Activated CD4-positive, alpha-beta T cell treated with anti-CD3 and anti-CD28 coated beads for 36 hours (primary cell): Measurements from ENCODE around the gene IFI27L2. TPM values are rescaled to one million over a fixed set of nuclear protein-coding genes. Genes with fewer than 3 reads are reported as not detected.

Source experiments
- ATAC-seq: fragments of 200-7000 bp; cut with Tn5 transposase; one replicate; pipeline ENCODE4 v1.10.0; 2021; ENCODE audit warnings: mild to moderate bottlenecking, moderate library complexity
- CTCF ChIA-PET: fragments of 350-600 bp; sonication (Branson Sonifier 250); formaldehyde crosslinking; loops from one replicate; lab custom pipeline; 2021; ENCODE audit warnings: antibody characterized with exemption; lab: Charles Lee
- POLR2A ChIA-PET: fragments of 350-600 bp; sonication (Branson Sonifier 250); formaldehyde crosslinking; loops from one replicate; lab custom pipeline; 2021; ENCODE audit warnings: antibody characterized with exemption, inconsistent platforms; lab: Charles Lee
- DNase-seq: peaks from one replicate; pipeline ENCODE4 v3.0.0-alpha.2; 2020
- H3K27ac Mint-ChIP-seq: one replicate; pipeline ENCODE4 v1.8.0; 2021; ENCODE audit warnings: mixed read lengths
- H3K27me3 Mint-ChIP-seq: one replicate; pipeline ENCODE4 v1.8.0; 2021; ENCODE audit warnings: mixed read lengths
- H3K36me3 Mint-ChIP-seq: one replicate; pipeline ENCODE4 v1.8.0; 2021; ENCODE audit warnings: low read depth, mixed read lengths
- H3K4me1 Mint-ChIP-seq: one replicate; pipeline ENCODE4 v1.8.0; 2021; ENCODE audit warnings: mixed read lengths
- H3K4me3 Mint-ChIP-seq: one replicate; pipeline ENCODE4 v1.8.0; 2021; ENCODE audit warnings: mild to moderate bottlenecking, moderate library complexity, mixed read lengths
- H3K9me3 Mint-ChIP-seq: one replicate; pipeline ENCODE4 v1.8.0; 2021; ENCODE audit warnings: low read depth, mixed read lengths
- intact Hi-C, 2 experiments: fragments of 100-400 bp; cut with DNase I in 1 of 2; cut with micrococcal nuclease in 1 of 2; formaldehyde crosslinking; loops; one replicate each; pipeline versions ENCODE4 v1.14.2 to v1.15.1; 2022 to 2024; cut with DNase I, micrococcal nuclease
- total RNA-seq, 2 experiments: library from RNA; stranded (reverse); gene quantifications; one replicate each; pipeline ENCODE4 v1.2.3, GENCODE V29; 2021

IFI27L2 gene
- total RNA-seq, 2 experiments from 2014 or later = 57.3 to 66.9 TPM

DNA sequence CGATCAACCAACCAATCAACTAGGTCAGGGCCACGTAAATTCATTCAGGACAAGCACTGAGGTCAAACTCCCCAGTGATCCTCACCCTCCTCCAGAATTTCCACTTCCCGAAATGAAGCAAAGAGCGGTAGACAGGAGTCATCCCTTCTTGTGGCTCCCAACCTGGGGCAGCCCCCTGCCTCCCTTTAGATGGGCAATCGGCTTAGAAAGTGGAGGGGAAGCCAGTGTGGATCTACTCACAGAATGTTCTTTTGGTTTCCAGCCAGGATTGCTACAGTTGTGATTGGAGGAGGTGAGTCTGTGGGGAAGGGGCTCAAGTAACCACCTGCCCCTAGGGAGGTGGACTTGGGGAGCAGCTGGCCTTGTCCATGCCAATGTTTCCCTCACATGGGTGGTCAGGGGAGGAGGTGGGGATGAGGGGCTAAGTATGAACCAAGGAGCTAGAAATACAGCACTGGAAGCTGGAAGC is 14.8 kb downstream of the IFI27L2 start:
- POLR2A ChIA-PET = no interaction called here
- DNase-seq (no peak), ATAC-seq (no peak)
- Mint-ChIP-seq H3K4me1 (no peaks in the 10 kb centered on the region), H3K27ac (no peak overlapping the region), H3K36me3 (no peaks in the 10 kb centered on the region), H3K4me3 (no peak overlapping the region), H3K9me3 (no peaks in the 10 kb centered on the region), H3K27me3 (peaks cover 8% of the 10 kb centered on the region)
- CTCF ChIA-PET = interaction anchor here (1.1 to 1.6 kb wide), 2 partner anchors 14 to 22 kb away, joined by 4 to 5 read pairs; no protein-coding TSS in a partner anchor
- intact Hi-C loops = no loop called here

DNA sequence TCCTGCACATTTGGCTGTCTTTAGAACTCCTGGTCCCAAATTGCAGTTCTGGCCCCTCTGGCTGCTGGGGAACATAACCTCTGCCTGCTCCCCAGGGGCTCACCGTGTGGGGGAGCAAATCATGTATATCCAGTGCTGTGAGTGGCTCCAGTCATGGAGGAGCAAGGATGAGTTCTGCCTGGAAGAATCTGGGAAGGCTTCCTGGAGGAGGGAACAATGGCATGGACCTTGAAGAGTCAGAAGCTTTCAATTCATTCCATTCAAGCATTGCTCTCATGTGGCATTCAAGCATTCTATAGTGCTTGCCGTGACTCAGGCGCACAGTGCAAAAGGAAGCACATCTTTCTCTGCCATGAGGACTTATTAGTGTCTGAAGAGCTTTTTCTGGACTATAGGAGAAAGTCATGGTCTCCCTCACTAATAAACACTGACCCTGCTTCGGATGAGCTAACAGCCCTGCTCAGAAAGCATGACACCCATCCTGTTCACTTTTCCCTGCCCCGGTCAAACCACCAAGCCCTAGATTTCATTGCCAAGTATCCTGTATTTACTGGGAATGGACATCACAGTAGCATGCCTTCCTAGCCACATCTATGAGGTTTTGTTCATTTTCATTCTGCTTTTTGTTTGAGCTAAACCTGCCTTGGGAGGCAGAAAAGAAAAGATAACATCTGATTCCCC is 15.4 kb downstream of the IFI27L2 start:
- DNase-seq (no peak), ATAC-seq (no peak)
- Mint-ChIP-seq H3K36me3 (no peaks in the 10 kb centered on the region), H3K9me3 (no peaks in the 10 kb centered on the region), H3K27ac (no peak overlapping the region), H3K4me3 (no peak overlapping the region), H3K4me1 (no peaks in the 10 kb centered on the region), H3K27me3 (peaks cover 8% of the 10 kb centered on the region)
- POLR2A ChIA-PET = no interaction called here
- CTCF ChIA-PET = no interaction called here
- intact Hi-C loops = no loop called here

DNA sequence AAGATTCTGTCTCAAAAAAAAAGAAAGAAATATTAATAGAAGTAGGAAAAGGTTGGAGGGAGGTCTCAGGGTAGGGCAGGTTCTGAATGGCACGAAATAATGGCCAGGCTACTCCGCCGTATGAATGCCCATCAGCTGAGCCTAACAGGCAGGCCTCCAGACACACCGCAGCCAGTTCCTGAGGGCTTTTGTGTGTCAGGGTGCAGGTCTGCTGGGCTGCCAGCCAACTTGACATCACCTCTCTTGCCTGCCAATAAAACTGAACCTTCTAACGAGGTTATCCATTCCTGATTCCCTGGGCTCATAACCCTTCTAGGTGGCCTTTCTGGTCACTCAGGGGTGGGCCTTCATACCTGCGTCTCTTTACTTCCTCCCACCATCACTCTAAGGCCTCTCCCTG is 15.9 kb downstream of the IFI27L2 start:
- CTCF ChIA-PET = interaction anchor here (0.6 to 0.7 kb wide), 2 partner anchors 40 to 108 kb away, joined by 3 read pairs; no protein-coding TSS in a partner anchor
- Mint-ChIP-seq H3K27me3 (peaks cover 8% of the 10 kb centered on the region), H3K27ac (no peak overlapping the region), H3K9me3 (no peaks in the 10 kb centered on the region), H3K4me3 (no peak overlapping the region), H3K36me3 (no peaks in the 10 kb centered on the region), H3K4me1 (no peaks in the 10 kb centered on the region)
- DNase-seq (no peak), ATAC-seq (no peak)
- POLR2A ChIA-PET = no interaction called here
- intact Hi-C loops = no loop called here

DNA sequence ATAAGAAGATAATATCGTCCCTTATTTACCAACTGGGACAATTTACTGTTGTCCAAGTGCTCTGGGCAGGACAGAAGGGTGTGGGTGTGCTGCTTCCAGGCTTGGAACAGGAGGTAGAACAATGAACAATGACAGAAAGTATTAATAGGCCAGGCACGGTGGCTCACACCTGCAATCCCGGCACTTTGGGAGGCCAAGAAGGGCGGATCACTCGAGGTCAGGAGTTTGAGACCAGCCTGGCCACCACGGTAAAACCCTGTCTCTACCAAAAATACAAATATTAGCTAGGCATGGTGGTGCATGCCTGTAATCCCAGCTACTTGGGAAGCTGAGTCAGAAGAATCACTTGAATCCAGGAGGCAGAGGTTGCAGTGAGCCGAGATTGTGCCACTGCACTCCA is 16.3 kb downstream of the IFI27L2 start:
- ChIA-PET POLR2A (no interaction called here), CTCF (interaction anchor here (0.6 to 1.0 kb wide), 3 partner anchors 39 to 108 kb away, joined by 3 read pairs; no protein-coding TSS in a partner anchor)
- Mint-ChIP-seq H3K4me1 (no peaks in the 10 kb centered on the region), H3K9me3 (no peaks in the 10 kb centered on the region), H3K36me3 (no peaks in the 10 kb centered on the region), H3K27me3 (peaks cover 8% of the 10 kb centered on the region), H3K4me3 (no peak overlapping the region), H3K27ac (no peak overlapping the region)
- intact Hi-C loops = no loop called here
- DNase-seq (no peak), ATAC-seq (no peak)

DNA sequence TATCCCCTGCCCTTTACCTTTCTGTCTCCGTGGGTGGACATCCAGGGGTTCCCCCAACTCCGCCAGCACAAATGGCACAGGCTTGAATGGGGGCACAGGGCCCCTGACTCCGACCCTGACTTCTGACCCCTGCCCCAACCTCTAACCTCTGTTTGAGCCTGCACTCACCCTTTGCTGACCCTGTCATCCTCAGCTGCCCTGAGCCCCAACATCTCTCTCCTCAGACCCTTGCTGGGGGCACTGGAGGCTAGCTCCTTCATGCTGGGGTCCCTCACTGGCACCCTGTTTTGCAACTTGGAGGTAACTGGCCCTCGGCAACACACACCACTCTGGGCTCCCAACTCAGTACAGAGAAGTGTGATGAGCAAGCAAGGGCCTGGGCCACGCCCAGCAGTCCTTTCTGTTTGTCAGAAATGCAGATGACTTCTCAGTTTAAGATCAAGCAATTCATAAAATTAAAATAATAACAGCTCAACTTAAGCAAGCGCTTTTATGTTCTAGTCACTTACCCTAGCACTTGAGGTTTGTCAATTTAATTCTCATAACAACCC is 16.8 kb downstream of the IFI27L2 start:
- POLR2A ChIA-PET = no interaction called here
- ATAC-seq (no peak), DNase-seq (no peak)
- Mint-ChIP-seq H3K27me3 (peaks cover 6% of the 10 kb centered on the region), H3K4me3 (no peak overlapping the region), H3K9me3 (no peaks in the 10 kb centered on the region), H3K27ac (no peak overlapping the region), H3K36me3 (no peaks in the 10 kb centered on the region), H3K4me1 (no peaks in the 10 kb centered on the region)
- intact Hi-C loops = no loop called here
- CTCF ChIA-PET = interaction anchor here (1.0 to 1.3 kb wide), 2 partner anchors 19 to 68 kb away, joined by 3 read pairs; no protein-coding TSS in a partner anchor

DNA sequence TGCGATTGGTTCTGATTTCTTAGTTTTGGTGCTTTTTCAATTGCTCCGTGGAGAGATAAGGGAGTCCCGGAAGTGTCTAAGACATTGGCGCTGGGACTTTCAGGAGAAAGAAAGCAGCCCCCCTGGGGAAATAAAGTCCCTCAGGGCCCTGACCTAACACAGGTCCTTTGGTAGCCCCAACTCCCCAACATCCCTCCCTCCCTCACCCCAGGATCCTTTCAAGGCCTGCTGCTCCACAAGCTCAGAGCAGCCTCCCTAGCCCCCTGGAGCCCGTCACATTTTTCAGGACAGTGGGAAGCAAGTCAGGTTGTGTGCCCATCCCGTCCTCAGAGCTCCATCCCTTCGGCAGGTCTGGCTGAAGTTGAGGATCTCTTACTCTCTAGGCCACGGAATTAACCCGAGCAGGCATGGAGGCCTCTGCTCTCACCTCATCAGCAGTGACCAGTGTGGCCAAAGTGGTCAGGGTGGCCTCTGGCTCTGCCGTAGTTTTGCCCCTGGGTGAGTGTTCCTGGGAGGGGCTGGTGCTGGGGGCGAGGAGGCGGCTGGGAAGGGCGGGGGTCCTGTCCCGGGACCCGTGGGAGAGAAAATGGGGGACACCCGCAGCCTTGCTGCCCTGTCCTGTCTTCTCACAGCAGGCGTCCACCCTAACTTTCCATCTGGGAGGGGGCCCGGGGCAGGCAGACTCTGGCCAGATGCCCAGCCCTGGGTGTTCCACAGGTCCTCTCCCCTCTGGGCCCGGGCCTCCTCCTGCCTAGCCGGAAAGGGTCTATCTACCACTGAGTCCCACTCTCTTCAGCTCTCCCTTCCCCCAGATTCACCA is 17.9 kb downstream of the IFI27L2 start:
- no peak for ATAC-seq
- H3K27ac Mint-ChIP-seq = no peak overlapping the region
- no peaks in the 10 kb centered on the region for H3K36me3 Mint-ChIP-seq
- no peak overlapping the region for H3K4me3 Mint-ChIP-seq
- H3K27me3 Mint-ChIP-seq = peaks cover 3% of the 10 kb centered on the region
- no peaks in the 10 kb centered on the region for H3K9me3 Mint-ChIP-seq
- no peaks in the 10 kb centered on the region for H3K4me1 Mint-ChIP-seq
- ChIA-PET POLR2A (no interaction called here), CTCF (interaction anchor here (1.1 to 1.3 kb wide), 2 partner anchors 20 to 25 kb away, joined by 3 read pairs; no protein-coding TSS in a partner anchor)
- intact Hi-C loops = no loop called here
- no peak for DNase-seq

DNA sequence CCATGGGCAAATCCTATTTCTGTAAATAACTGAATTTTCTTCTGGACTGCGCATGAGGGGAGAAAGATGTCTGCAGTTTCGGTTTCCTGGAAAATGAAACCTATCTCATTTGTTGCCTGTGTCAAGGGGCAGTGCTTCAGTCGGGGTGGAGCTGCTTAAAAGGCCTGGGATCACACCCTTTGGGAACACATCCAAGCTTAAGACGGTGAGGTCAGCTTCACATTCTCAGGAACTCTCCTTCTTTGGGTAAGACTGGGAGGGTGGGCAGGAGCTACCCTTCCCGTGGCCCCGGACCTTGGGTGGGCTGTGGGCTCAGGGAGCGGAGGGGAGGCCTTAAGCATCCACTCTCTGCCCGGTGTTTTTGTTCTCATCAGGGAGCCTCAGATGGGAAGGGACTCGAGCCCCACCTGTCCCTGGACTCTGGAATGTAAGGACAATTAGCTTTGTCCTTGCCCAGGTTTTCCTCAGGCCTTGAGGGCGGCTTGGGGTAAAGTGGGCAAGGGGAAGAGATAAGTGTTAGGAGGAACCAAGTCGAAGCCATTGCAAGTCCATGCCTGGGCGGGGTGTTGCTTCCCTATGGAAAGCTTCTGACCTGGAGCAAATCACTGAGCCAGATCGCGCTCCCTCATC is 18.7 kb downstream of the IFI27L2 start, which contains the start of gene IFI27:
Gene IFI27, plus strand, starts transcription at position 185 of the 630 bp plus-strand sequence.
- peaks cover 3% of the 10 kb centered on the region for H3K27me3 Mint-ChIP-seq
- DNase-seq = no peak
- no peak within 1 kb of the TSS for H3K4me3 Mint-ChIP-seq
- no peak for ATAC-seq
- H3K9me3 Mint-ChIP-seq = no peaks in the 10 kb centered on the region
- intact Hi-C loops = no loop called here
- ChIA-PET CTCF (interaction anchor here (1.1 kb wide), 1 partner anchor 26 kb away, joined by 3 read pairs; no protein-coding TSS in a partner anchor), POLR2A (interaction anchor here (0.6 kb wide), 1 partner anchor 915 kb away, joined by 6 read pairs; no protein-coding TSS in a partner anchor)
- H3K4me1 Mint-ChIP-seq = no peaks in the 10 kb centered on the region
- H3K27ac Mint-ChIP-seq = no peak within 1 kb of the TSS
- H3K36me3 Mint-ChIP-seq = no peaks in the 10 kb centered on the region

DNA sequence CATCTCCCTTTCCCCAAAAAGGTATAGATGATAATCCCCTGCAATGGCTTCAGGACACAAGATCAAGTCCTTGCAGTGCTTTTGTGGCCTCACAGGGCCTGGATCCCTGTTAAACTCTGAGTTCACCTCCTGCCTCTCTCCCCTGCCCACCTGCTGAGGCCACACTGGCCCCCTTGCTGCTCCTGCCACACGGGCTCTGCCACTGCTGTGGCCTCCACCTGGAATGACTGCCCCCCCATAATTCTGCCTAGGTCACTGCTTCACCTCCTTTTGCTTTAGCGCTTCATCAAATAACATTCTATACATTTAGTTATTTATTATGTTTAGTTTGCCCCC is 19.5 kb downstream of the IFI27L2 start:
- no peak for DNase-seq
- POLR2A ChIA-PET = interaction anchor here (0.7 kb wide), 1 partner anchor 83 kb away, joined by 3 read pairs; no protein-coding TSS in a partner anchor
- intact Hi-C loops = no loop called here
- Mint-ChIP-seq H3K9me3 (no peaks in the 10 kb centered on the region), H3K4me3 (no peak overlapping the region), H3K4me1 (no peaks in the 10 kb centered on the region), H3K36me3 (no peaks in the 10 kb centered on the region), H3K27ac (no peak overlapping the region), H3K27me3 (no peaks in the 10 kb centered on the region)
- CTCF ChIA-PET = no interaction called here
- ATAC-seq = no peak

DNA sequence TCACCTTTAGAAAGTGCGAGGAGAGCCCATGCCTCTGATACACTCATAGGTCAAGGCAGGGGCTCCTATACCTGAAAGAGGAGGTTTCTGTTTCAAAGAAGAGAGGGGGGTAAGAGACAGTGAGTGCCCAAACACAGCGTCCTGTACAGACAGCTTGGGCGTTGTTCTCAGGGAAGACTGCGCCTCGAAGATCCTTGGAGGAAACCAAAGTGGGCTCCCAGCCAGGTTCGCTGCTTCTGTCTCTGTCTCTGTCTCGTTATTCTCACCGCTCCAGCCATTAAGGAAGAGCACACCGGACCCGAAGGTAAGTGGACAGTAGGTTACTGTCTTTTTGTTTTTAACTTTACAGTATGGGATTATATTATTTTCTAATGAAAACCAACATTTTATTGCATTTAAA is 24.7 kb downstream of the IFI27L2 start:
- Mint-ChIP-seq H3K9me3 (no peaks in the 10 kb centered on the region), H3K27ac (no peak overlapping the region), H3K4me1 (no peaks in the 10 kb centered on the region), H3K4me3 (no peak overlapping the region), H3K36me3 (no peaks in the 10 kb centered on the region), H3K27me3 (no peaks in the 10 kb centered on the region)
- no peak for ATAC-seq
- intact Hi-C loops = no loop called here
- ChIA-PET POLR2A (no interaction called here), CTCF (interaction anchor here (0.8 kb wide), 1 partner anchor 69 kb away, joined by 6 read pairs; no protein-coding TSS in a partner anchor)
- DNase-seq = no peak

DNA sequence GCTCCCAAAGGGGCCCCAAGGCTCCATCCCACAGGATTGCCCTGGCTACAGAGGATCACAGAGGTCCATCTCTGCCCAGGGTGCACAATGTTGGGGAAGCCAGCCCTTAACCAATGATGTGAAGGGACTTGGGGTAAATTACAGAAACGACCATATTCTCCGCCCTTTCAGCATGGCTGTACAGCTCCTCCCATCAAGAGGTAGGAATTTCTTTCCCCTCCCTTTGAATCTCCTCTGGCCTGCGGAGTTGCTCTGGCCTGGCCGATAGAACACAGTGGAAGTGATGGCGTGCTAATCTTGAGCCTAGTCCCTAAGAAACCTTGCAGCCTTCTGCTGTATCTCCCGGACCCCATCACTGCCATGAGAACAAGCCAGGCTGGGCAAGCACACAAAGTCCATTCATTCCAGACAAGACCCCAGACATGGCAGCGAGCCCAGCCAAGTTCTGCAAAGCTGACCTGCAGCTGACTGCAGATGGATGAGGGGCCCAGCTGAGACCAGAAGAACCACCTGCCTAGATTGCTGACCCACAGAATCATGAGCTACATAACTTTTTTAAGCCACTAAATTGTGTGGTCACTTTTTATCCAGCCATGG is 25.8 kb downstream of the IFI27L2 start:
- CTCF ChIA-PET = interaction anchor here (0.7 to 0.9 kb wide), 3 partner anchors 33 to 590 kb away, joined by 3 to 6 read pairs (median 4); no protein-coding TSS in a partner anchor
- POLR2A ChIA-PET = no interaction called here
- no peak for DNase-seq
- Mint-ChIP-seq H3K4me3 (no peak overlapping the region), H3K36me3 (no peaks in the 10 kb centered on the region), H3K27me3 (no peaks in the 10 kb centered on the region), H3K27ac (no peak overlapping the region), H3K9me3 (no peaks in the 10 kb centered on the region), H3K4me1 (no peaks in the 10 kb centered on the region)
- ATAC-seq = no peak
- intact Hi-C loops = no loop called here
